A673 (cell line): ENCODE results near the gene TFDP1.

Source experiments
- EZH2 ChIP-seq: fragments of 200-600 bp; sonication (generic); IDR thresholded peaks from 2 replicates; pipeline ENCODE4 v1.6.1; 2017; ENCODE audit warnings: borderline replicate concordance, low read depth, mild to moderate bottlenecking, mixed read lengths, antibody characterized with exemption, low read length; ENCODE audit not compliant: poor library complexity, severe bottlenecking
- TF ChIP-seq, protein P1 (sequence below): fragments of 300-800, 200-600 bp; sonication (generic); conservative IDR thresholded peaks from 2 replicates; pipeline ENCODE4 v1.5.1; 2017; ENCODE audit warnings: low read depth, mild to moderate bottlenecking, antibody characterized with exemption, low read length, moderate library complexity, mixed read lengths

- no peak for TF ChIP-seq EZH2
- TF ChIP-seq, protein P1, sequence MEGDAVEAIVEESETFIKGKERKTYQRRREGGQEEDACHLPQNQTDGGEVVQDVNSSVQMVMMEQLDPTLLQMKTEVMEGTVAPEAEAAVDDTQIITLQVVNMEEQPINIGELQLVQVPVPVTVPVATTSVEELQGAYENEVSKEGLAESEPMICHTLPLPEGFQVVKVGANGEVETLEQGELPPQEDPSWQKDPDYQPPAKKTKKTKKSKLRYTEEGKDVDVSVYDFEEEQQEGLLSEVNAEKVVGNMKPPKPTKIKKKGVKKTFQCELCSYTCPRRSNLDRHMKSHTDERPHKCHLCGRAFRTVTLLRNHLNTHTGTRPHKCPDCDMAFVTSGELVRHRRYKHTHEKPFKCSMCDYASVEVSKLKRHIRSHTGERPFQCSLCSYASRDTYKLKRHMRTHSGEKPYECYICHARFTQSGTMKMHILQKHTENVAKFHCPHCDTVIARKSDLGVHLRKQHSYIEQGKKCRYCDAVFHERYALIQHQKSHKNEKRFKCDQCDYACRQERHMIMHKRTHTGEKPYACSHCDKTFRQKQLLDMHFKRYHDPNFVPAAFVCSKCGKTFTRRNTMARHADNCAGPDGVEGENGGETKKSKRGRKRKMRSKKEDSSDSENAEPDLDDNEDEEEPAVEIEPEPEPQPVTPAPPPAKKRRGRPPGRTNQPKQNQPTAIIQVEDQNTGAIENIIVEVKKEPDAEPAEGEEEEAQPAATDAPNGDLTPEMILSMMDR: no peak
Observed at GRCh38 chr13:113645329-113645728, 60.8 kb downstream of the TFDP1 start.
